Measurements from ENCODE around the gene MACF1. TPM values are rescaled to one million over a fixed set of nuclear protein-coding genes. Genes with fewer than 3 reads are reported as not detected.
A peak's percentile ranks its signal among the peaks of the same experiment; 100 is the strongest.

Gene MACF1
- total RNA-seq, 1 donor from 2014 or later = 694 TPM

- H3K27ac ChIP-seq (ENCODE audit: low read depth, low read length) = no peak overlapping the region
- Mint-ChIP-seq H3K27ac (ENCODE audit: unreplicated experiment) (no peak overlapping the region), H3K4me3 (ENCODE audit: unreplicated experiment) (no peak overlapping the region), H3K27me3 (ENCODE audit: low read depth, unreplicated experiment) (no peaks in the 10 kb centered on the region), H3K4me1 (ENCODE audit: low read depth, unreplicated experiment) (peaks cover 56% of the 10 kb centered on the region), H3K9me3 (ENCODE audit: unreplicated experiment) (no peaks in the 10 kb centered on the region), H3K36me3 (ENCODE audit: low read depth, unreplicated experiment) (peaks cover 6% of the 10 kb centered on the region)
- H3K4me1 ChIP-seq (ENCODE audit: insufficient read depth, low read length) = peaks cover 18% of the 10 kb centered on the region
- peaks cover 92% of the 10 kb centered on the region for H3K79me2 ChIP-seq (ENCODE audit: insufficient read depth, low read length)
- no peak for TF ChIP-seq CTCF (IDR thresholded peaks at IDR 0.05; ENCODE audit: insufficient read depth, low read depth, low read length)
- TF ChIP-seq EZH2 (IDR thresholded peaks at IDR 0.05; ENCODE audit: insufficient read depth, low read length) = no peak
- no peaks in the 10 kb centered on the region for H3K27me3 ChIP-seq (ENCODE audit: insufficient read depth, low read length)
- H4K20me1 ChIP-seq (ENCODE audit: insufficient read depth, low read length) = peaks cover 80% of the 10 kb centered on the region
- H3K9me3 ChIP-seq (ENCODE audit: insufficient read depth, low read depth, low read length) = no peaks in the 10 kb centered on the region
- peaks cover 5% of the 10 kb centered on the region for H3K36me3 ChIP-seq (ENCODE audit: insufficient read depth, low read length)
- no peak overlapping the region for H3K4me2 ChIP-seq (ENCODE audit: low read length)
- no peak overlapping the region for H3K4me3 ChIP-seq (ENCODE audit: insufficient read depth, low read depth, low read length)
- no peak for DNase-seq (ENCODE audit: low read depth)
- FAIRE-seq = no peak
- H2AFZ ChIP-seq (ENCODE audit: low read depth, low read length) = no peak overlapping the region
- no peak overlapping the region for H3K9ac ChIP-seq (ENCODE audit: low read length)
These were observed 62.3 kb downstream of the MACF1 start for GRCh38 chr1:39266792-39267191.

- Histone ChIP-seq H3K79me2 (ENCODE audit: insufficient read depth, low read length) (peaks cover 92% of the 10 kb centered on the region), H3K4me2 (ENCODE audit: low read length) (peak overlapping the region; percentile 81), H3K27me3 (ENCODE audit: insufficient read depth, low read length) (no peaks in the 10 kb centered on the region), H3K27ac (ENCODE audit: low read depth, low read length) (peak overlapping the region; percentile 49), H3K9me3 (ENCODE audit: insufficient read depth, low read depth, low read length) (no peaks in the 10 kb centered on the region), H3K36me3 (ENCODE audit: insufficient read depth, low read length) (peaks cover 5% of the 10 kb centered on the region), H3K4me3 (ENCODE audit: insufficient read depth, low read depth, low read length) (peak overlapping the region; percentile 37), H3K4me1 (ENCODE audit: insufficient read depth, low read length) (peaks cover 18% of the 10 kb centered on the region), H2AFZ (ENCODE audit: low read depth, low read length) (no peak overlapping the region), H3K9ac (ENCODE audit: low read length) (peak overlapping the region; percentile 74), H4K20me1 (ENCODE audit: insufficient read depth, low read length) (peaks cover 80% of the 10 kb centered on the region)
- H3K36me3 Mint-ChIP-seq (ENCODE audit: low read depth, unreplicated experiment) = peaks cover 8% of the 10 kb centered on the region
- H3K9me3 Mint-ChIP-seq (ENCODE audit: unreplicated experiment) = no peaks in the 10 kb centered on the region
- peak overlapping the region; percentile 72 for H3K4me3 Mint-ChIP-seq (ENCODE audit: unreplicated experiment)
- H3K4me1 Mint-ChIP-seq (ENCODE audit: low read depth, unreplicated experiment) = peaks cover 61% of the 10 kb centered on the region
- peak; percentile 88 for DNase-seq (ENCODE audit: low read depth)
- TF ChIP-seq EZH2 (IDR thresholded peaks at IDR 0.05; ENCODE audit: insufficient read depth, low read length) = no peak
- FAIRE-seq = no peak
- H3K27ac Mint-ChIP-seq (ENCODE audit: unreplicated experiment) = peak overlapping the region; percentile 82
- no peaks in the 10 kb centered on the region for H3K27me3 Mint-ChIP-seq (ENCODE audit: low read depth, unreplicated experiment)
These were observed 63.7 kb downstream of the MACF1 start for GRCh38 chr1:39268112-39268581.

GRCh38 chr1:39268906-39269305, 64.4 kb downstream of the MACF1 start:
- Histone ChIP-seq H3K27me3 (ENCODE audit: insufficient read depth, low read length) (no peaks in the 10 kb centered on the region), H4K20me1 (ENCODE audit: insufficient read depth, low read length) (peaks cover 81% of the 10 kb centered on the region), H3K4me1 (ENCODE audit: insufficient read depth, low read length) (peaks cover 18% of the 10 kb centered on the region), H3K4me2 (ENCODE audit: low read length) (peak overlapping the region; percentile 81), H3K4me3 (ENCODE audit: insufficient read depth, low read depth, low read length) (peak overlapping the region; percentile 37), H3K79me2 (ENCODE audit: insufficient read depth, low read length) (peaks cover 94% of the 10 kb centered on the region), H3K9me3 (ENCODE audit: insufficient read depth, low read depth, low read length) (no peaks in the 10 kb centered on the region), H3K27ac (ENCODE audit: low read depth, low read length) (peak overlapping the region; percentile 49), H3K36me3 (ENCODE audit: insufficient read depth, low read length) (peaks cover 5% of the 10 kb centered on the region), H3K9ac (ENCODE audit: low read length) (peak overlapping the region; percentile 74), H2AFZ (ENCODE audit: low read depth, low read length) (no peak overlapping the region)
- H3K4me3 Mint-ChIP-seq (ENCODE audit: unreplicated experiment) = peak overlapping the region; percentile 72
- H3K27me3 Mint-ChIP-seq (ENCODE audit: low read depth, unreplicated experiment) = no peaks in the 10 kb centered on the region
- peaks cover 6% of the 10 kb centered on the region for H3K36me3 Mint-ChIP-seq (ENCODE audit: low read depth, unreplicated experiment)
- H3K27ac Mint-ChIP-seq (ENCODE audit: unreplicated experiment) = peak overlapping the region; percentile 82
- H3K9me3 Mint-ChIP-seq (ENCODE audit: unreplicated experiment) = no peaks in the 10 kb centered on the region
- FAIRE-seq (no peak), DNase-seq (ENCODE audit: low read depth) (no peak)
- peaks cover 61% of the 10 kb centered on the region for H3K4me1 Mint-ChIP-seq (ENCODE audit: low read depth, unreplicated experiment)
- no peak for TF ChIP-seq EZH2 (IDR thresholded peaks at IDR 0.05; ENCODE audit: insufficient read depth, low read length)
- no peak for TF ChIP-seq CTCF (IDR thresholded peaks at IDR 0.05; ENCODE audit: insufficient read depth, low read depth, low read length)
